Type B pancreatic cell (in vitro differentiated cells): Measurements from ENCODE around the gene DBT. TPM values are rescaled to one million over a fixed set of nuclear protein-coding genes. Genes with fewer than 3 reads are reported as not detected.
"Not testable (repeated sequence)": the region's sequence is repeated elsewhere in the genome, so short reads cannot be mapped to it uniquely, and the experiment has no call there.

Experiments
- DNase-seq: peaks from one replicate; pipeline ENCODE4 v3.0.0; 2021; ENCODE audit warnings: mixed read lengths; ENCODE audit not compliant: unreplicated experiment; ENCODE audit errors: extremely low spot score
- H3K27ac Mint-ChIP-seq: 2 replicates; pipeline ENCODE4 v1.8.0; 2021; ENCODE audit warnings: mild to moderate bottlenecking, mixed read lengths
- H3K27me3 Mint-ChIP-seq: 2 replicates; pipeline ENCODE4 v1.8.0; 2021; ENCODE audit warnings: mixed read lengths
- H3K36me3 Mint-ChIP-seq: 2 replicates; pipeline ENCODE4 v1.8.0; 2021; ENCODE audit warnings: mixed read lengths
- H3K4me1 Mint-ChIP-seq: one replicate; pipeline ENCODE4 v1.8.0; 2021; ENCODE audit warnings: mixed read lengths; ENCODE audit not compliant: unreplicated experiment
- H3K4me3 Mint-ChIP-seq: 2 replicates; pipeline ENCODE4 v1.8.0; 2021; ENCODE audit warnings: mild to moderate bottlenecking, mixed read lengths
- H3K9me3 Mint-ChIP-seq: 2 replicates; pipeline ENCODE4 v1.8.0; 2021; ENCODE audit warnings: mixed read lengths
- long read RNA-seq: library from polyadenylated mRNA; unstranded; transcript quantifications from one replicate; pipeline ENCODE4 v2.0.0, GENCODE V29; 2020
- total RNA-seq: library from RNA; stranded (reverse); gene quantifications from 2 replicates; pipeline ENCODE4 v1.2.1, GENCODE V29; 2021; ENCODE audit warnings: low replicate concordance
- TF ChIP-seq, protein P1 (sequence below): fragments of 200-600 bp; sonication (generic); conservative IDR thresholded peaks from 2 replicates; pipeline ENCODE4 v1.5.0; 2021; ENCODE audit warnings: antibody characterized with exemption, mild to moderate bottlenecking

The DBT gene
- total RNA-seq, result 21.4 and 22.6 TPM in 2 replicates
- long read RNA-seq, full-length matches to known transcripts, result 44 of 66 reads
- long read RNA-seq, partial matches to known transcripts, result 6 of 66 reads
- long read RNA-seq, other reads (novel, unspliced or antisense), result 16 of 66 reads

DNA sequence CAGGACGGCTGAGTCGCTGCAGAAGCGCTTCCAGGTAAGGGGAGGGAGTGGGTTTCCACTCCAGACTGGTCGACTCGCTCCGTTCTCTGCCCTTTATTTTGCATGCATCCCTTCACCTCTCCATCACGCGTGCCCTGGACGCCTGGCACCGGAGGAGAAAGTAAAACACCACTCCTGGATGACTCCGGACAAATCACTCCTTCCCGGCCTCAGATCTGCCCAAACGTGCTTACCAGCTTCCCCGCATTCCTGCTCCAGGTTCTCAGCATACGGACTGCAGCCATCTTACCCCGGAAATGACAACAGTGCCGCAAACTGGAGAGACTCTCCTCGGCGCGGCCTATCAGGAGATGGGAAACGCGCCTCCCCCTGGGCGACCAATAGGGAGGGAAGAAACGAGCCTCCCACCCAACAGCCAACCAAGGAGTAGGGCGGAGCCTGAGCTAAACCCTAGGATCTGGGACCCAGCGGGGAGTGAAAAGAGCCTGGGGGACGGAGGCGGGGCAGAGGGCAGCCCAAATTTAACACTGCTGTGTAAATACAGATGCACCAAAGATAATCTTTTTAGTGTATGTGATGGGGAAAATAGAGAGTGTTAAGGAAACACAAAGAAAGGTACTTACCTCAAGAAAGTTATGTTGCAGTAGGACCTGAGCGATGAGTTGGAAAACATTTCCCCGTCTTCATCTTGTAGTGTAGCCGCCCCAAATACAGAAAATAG is at the start of gene DBT:
Gene DBT, minus strand, starts transcription at position 298 of the 721 bp plus-strand sequence. Its CDS starts 14 bp downstream, at position 284.
- Mint-ChIP-seq H3K27ac (no peak within 1 kb of the TSS), H3K9me3 (no peaks in the 10 kb centered on the region), H3K4me1 (peaks cover 13% of the 10 kb centered on the region), H3K4me3 (no peak within 1 kb of the TSS), H3K27me3 (no peaks in the 10 kb centered on the region), H3K36me3 (no peaks in the 10 kb centered on the region)
- DNase-seq, result peak; percentile 95
- TF ChIP-seq, protein P1, sequence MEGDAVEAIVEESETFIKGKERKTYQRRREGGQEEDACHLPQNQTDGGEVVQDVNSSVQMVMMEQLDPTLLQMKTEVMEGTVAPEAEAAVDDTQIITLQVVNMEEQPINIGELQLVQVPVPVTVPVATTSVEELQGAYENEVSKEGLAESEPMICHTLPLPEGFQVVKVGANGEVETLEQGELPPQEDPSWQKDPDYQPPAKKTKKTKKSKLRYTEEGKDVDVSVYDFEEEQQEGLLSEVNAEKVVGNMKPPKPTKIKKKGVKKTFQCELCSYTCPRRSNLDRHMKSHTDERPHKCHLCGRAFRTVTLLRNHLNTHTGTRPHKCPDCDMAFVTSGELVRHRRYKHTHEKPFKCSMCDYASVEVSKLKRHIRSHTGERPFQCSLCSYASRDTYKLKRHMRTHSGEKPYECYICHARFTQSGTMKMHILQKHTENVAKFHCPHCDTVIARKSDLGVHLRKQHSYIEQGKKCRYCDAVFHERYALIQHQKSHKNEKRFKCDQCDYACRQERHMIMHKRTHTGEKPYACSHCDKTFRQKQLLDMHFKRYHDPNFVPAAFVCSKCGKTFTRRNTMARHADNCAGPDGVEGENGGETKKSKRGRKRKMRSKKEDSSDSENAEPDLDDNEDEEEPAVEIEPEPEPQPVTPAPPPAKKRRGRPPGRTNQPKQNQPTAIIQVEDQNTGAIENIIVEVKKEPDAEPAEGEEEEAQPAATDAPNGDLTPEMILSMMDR, result no peak

DNA sequence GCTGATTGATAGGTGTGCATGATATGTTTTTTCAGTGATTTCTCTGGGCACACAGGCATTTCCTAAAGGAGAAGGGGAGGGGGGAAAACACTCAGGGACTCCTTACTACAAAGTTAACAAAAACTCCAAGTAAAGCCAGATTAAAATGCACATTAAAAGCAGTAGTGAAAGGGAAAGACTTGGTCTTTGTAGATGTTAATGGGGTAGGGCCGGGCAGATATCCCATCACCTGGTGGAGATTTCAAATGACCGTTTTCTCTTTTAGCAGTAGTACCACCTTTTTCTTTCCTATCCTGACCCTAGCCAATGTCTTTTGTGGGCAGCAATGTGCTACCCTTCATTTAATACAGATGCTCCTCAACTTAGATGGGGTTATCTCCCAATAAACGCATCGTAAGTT is 48.9 kb upstream of the DBT start:
- H3K36me3 Mint-ChIP-seq, result peaks cover 4% of the 10 kb centered on the region
- TF ChIP-seq, protein P1, result no peak
- H3K4me1 Mint-ChIP-seq, result no peaks in the 10 kb centered on the region
- no peak overlapping the region for H3K4me3 Mint-ChIP-seq
- no peak for DNase-seq
- no peaks in the 10 kb centered on the region for H3K9me3 Mint-ChIP-seq
- no peak overlapping the region for H3K27ac Mint-ChIP-seq
- no peaks in the 10 kb centered on the region for H3K27me3 Mint-ChIP-seq

DNA sequence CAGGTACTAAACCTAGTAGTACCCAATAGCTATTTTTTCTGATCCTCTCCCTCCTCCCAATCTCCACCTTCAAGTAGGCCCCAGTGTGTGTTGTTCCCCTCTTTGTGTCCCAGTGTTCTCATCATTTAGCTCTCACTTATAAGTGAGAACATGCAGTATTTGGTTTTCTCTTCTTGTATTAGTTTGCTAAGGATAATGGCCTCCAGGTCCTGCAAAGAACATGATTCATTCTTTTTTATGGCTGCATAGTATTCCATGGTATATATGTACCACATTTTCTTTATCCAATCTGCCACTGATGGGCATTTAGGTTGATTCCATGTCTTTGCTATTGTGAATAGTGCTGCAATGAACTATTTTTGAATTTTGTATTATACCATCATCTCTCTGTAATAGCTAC is 47.4 kb upstream of the DBT start:
- DNase-seq, H3K27ac Mint-ChIP-seq, H3K9me3 Mint-ChIP-seq, H3K27me3 Mint-ChIP-seq, H3K4me1 Mint-ChIP-seq, H3K36me3 Mint-ChIP-seq, H3K4me3 Mint-ChIP-seq: not testable (repeated sequence)

DNA sequence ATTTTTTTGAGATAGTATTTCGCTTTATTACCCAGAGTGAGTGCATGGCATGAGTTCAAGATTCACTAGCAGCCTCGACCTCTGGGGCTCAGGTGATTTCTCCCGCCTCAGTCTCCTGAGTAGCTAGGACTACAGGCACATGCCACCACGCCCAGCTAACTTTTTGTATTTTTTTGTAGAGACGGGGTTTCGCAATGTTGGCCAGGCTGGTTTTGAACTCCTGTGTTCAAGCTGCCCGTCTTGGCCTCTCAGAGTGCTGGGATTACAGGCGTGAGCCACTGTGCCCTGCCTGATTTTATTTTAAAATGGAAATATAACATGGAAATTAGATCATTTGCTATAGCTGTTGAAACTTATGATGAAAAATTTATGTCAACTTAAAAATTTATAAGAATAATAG is 46.5 kb upstream of the DBT start:
- Mint-ChIP-seq H3K27ac (no peak overlapping the region), H3K4me1 (no peaks in the 10 kb centered on the region), H3K27me3 (no peaks in the 10 kb centered on the region), H3K9me3 (no peaks in the 10 kb centered on the region), H3K36me3 (peaks cover 4% of the 10 kb centered on the region), H3K4me3 (no peak overlapping the region)
- TF ChIP-seq, protein P1, result no peak
- no peak for DNase-seq

DNA sequence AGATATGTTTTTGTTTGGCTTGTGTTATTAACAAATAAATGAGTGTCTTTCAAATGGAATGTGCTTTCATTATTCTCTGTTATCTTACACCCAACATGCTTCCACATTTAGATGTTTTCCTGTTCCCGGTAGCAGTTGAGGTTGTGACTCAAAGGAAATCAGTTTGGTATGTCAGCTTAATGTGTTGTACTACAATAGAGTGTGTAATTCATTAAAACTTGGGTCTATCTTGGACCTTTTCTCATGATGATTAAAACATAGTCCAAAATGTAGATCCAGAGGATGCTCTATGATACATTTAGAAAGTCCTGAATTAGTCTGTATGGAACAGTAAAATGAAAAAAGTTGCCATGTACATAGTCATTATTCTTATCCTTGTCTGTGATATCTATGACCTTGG is 43.1 kb upstream of the DBT start:
- Mint-ChIP-seq H3K4me3 (no peak overlapping the region), H3K36me3 (peaks cover 4% of the 10 kb centered on the region), H3K4me1 (no peaks in the 10 kb centered on the region), H3K27me3 (no peaks in the 10 kb centered on the region), H3K9me3 (no peaks in the 10 kb centered on the region), H3K27ac (no peak overlapping the region)
- TF ChIP-seq, protein P1, result no peak
- DNase-seq, result no peak

DNA sequence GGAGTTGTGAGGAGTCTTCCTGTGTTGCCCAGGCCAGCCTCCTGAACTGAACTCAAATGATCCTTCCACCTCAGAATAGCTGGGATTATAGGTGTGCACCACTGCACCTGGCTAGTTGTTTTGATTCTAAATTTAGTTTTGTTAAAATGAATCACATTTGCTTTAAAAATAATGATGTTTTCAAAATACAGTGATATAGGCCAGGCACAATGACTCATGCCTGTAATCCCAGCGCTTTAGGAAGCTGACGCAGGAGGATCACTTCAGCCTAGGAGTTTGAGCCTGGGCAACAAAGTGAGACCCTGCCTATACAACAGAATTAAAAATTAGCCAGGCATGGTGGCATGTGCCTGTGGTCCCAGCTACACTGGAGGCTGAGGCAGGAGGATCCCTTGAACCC is 40.7 kb upstream of the DBT start:
- H3K27ac Mint-ChIP-seq, result no peak overlapping the region
- no peaks in the 10 kb centered on the region for H3K9me3 Mint-ChIP-seq
- TF ChIP-seq, protein P1, result no peak
- no peaks in the 10 kb centered on the region for H3K4me1 Mint-ChIP-seq
- DNase-seq, result no peak
- peaks cover 13% of the 10 kb centered on the region for H3K36me3 Mint-ChIP-seq
- no peak overlapping the region for H3K4me3 Mint-ChIP-seq
- H3K27me3 Mint-ChIP-seq, result no peaks in the 10 kb centered on the region
